ENCODE results near the gene DSP. TPM values are rescaled to one million over a fixed set of nuclear protein-coding genes. Genes with fewer than 3 reads are reported as not detected.

Gene DSP
- total and polyA plus RNA-seq, 2 experiments from 2014 or later: 16.8 to 43.7 TPM

DNA sequence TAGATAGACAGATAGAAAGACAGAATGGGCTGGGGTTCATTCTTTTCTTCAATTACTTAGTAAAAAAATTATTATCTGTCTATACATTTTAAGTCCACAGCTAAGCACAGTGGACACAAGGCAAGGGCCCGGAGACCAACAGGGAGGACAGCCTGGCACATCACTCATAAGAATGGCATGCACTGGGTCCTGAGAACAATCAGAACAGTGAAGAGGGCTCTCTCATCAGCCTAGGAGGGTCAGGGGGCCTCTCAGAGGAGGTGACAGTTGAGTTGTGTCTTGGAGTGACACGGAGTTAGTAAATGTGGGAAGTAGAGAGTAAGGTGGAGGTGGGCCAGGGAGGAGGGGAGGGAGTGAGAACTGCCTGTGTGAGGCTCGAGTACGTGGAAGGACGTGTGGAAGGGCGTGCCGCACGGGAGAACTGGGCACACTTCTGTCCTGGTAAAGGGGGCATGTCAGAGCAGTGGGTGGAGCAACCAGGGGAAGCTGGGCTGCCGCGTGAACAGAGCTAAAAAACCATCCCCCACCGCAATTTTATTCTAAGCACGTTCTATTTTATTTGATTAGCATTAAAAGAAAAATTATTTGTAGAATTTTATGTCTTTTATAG, 45.1 kb upstream of the DSP start:
- Histone ChIP-seq H3K9me2 (ENCODE audit: insufficient read depth) (peaks cover 3% of the 10 kb centered on the region; the same call in 1 of the 2 replicates), H2AFZ (no peak overlapping the region), H3K4me3 (no peak overlapping the region), H4K20me1 (replicated peaks; ENCODE audit: insufficient read depth) (no peaks in the 10 kb centered on the region), H3K79me2 (replicated peaks; ENCODE audit: insufficient read depth) (no peaks in the 10 kb centered on the region), H3K36me3 (ENCODE audit: insufficient read depth) (no peaks in the 10 kb centered on the region), H3K27me3 (ENCODE audit: insufficient read depth) (no peaks in the 10 kb centered on the region), H3F3A (replicated peaks; ENCODE audit: low read depth) (no peaks in the 10 kb centered on the region), H3K4me2 (no peak overlapping the region), H3K4me1 (ENCODE audit: insufficient read depth) (no peaks in the 10 kb centered on the region), H3K27ac (ENCODE audit: low read depth) (no peak overlapping the region)
- H3K27me3 Mint-ChIP-seq (ENCODE audit: insufficient read depth, low read depth, poor library complexity): peaks cover 10% of the 10 kb centered on the region
- H3K9me3 Mint-ChIP-seq: no peaks in the 10 kb centered on the region; the same call in 2 of the 3 replicates
- DNase-seq (ENCODE audit: low spot score) (no peak), ATAC-seq (no peak)
- no peaks in the 10 kb centered on the region; the same call in 2 of the 3 replicates for H3K4me1 Mint-ChIP-seq
- H3K27ac Mint-ChIP-seq: no peak overlapping the region
- TF ChIP-seq EZH2 (IDR thresholded peaks at IDR 0.05; ENCODE audit: low read depth, unreplicated experiment) (no peak), ZNF114 (CRISPR knock-in tag; IDR thresholded peaks at IDR 0.05) (no peak), JUNB (IDR thresholded peaks at IDR 0.05; ENCODE audit: unreplicated experiment) (no peak), ZNF331 (CRISPR knock-in tag; IDR thresholded peaks at IDR 0.05; ENCODE audit: low read depth) (no peak), ZNF462 (CRISPR knock-in tag; IDR thresholded peaks at IDR 0.05) (no peak), CREB1 (CRISPR knock-in tag; IDR thresholded peaks at IDR 0.05; ENCODE audit: low read depth) (no peak), EZH2phosphoT487 (IDR thresholded peaks at IDR 0.05; ENCODE audit: unreplicated experiment) (no peak), STAT1 (IDR thresholded peaks at IDR 0.05; ENCODE audit: unreplicated experiment) (no peak), POLR2AphosphoS5 (IDR thresholded peaks at IDR 0.05; ENCODE audit: low read depth) (no peak), NANOG (IDR thresholded peaks at IDR 0.05; ENCODE audit: borderline replicate concordance) (no peak)
- TF ChIP-seq, protein P1, sequence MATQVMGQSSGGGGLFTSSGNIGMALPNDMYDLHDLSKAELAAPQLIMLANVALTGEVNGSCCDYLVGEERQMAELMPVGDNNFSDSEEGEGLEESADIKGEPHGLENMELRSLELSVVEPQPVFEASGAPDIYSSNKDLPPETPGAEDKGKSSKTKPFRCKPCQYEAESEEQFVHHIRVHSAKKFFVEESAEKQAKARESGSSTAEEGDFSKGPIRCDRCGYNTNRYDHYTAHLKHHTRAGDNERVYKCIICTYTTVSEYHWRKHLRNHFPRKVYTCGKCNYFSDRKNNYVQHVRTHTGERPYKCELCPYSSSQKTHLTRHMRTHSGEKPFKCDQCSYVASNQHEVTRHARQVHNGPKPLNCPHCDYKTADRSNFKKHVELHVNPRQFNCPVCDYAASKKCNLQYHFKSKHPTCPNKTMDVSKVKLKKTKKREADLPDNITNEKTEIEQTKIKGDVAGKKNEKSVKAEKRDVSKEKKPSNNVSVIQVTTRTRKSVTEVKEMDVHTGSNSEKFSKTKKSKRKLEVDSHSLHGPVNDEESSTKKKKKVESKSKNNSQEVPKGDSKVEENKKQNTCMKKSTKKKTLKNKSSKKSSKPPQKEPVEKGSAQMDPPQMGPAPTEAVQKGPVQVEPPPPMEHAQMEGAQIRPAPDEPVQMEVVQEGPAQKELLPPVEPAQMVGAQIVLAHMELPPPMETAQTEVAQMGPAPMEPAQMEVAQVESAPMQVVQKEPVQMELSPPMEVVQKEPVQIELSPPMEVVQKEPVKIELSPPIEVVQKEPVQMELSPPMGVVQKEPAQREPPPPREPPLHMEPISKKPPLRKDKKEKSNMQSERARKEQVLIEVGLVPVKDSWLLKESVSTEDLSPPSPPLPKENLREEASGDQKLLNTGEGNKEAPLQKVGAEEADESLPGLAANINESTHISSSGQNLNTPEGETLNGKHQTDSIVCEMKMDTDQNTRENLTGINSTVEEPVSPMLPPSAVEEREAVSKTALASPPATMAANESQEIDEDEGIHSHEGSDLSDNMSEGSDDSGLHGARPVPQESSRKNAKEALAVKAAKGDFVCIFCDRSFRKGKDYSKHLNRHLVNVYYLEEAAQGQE (IDR thresholded peaks at IDR 0.05; ENCODE audit: unreplicated experiment): no peak
- TF ChIP-seq, protein P2, sequence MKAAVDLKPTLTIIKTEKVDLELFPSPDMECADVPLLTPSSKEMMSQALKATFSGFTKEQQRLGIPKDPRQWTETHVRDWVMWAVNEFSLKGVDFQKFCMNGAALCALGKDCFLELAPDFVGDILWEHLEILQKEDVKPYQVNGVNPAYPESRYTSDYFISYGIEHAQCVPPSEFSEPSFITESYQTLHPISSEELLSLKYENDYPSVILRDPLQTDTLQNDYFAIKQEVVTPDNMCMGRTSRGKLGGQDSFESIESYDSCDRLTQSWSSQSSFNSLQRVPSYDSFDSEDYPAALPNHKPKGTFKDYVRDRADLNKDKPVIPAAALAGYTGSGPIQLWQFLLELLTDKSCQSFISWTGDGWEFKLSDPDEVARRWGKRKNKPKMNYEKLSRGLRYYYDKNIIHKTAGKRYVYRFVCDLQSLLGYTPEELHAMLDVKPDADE (IDR thresholded peaks at IDR 0.05): no peak
- TF ChIP-seq, protein P3, sequence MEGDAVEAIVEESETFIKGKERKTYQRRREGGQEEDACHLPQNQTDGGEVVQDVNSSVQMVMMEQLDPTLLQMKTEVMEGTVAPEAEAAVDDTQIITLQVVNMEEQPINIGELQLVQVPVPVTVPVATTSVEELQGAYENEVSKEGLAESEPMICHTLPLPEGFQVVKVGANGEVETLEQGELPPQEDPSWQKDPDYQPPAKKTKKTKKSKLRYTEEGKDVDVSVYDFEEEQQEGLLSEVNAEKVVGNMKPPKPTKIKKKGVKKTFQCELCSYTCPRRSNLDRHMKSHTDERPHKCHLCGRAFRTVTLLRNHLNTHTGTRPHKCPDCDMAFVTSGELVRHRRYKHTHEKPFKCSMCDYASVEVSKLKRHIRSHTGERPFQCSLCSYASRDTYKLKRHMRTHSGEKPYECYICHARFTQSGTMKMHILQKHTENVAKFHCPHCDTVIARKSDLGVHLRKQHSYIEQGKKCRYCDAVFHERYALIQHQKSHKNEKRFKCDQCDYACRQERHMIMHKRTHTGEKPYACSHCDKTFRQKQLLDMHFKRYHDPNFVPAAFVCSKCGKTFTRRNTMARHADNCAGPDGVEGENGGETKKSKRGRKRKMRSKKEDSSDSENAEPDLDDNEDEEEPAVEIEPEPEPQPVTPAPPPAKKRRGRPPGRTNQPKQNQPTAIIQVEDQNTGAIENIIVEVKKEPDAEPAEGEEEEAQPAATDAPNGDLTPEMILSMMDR (conservative IDR thresholded peaks at IDR 0.05; ENCODE audit: low read depth in 2 of 2): no peak
- H3K36me3 Mint-ChIP-seq (ENCODE audit: low read depth): no peaks in the 10 kb centered on the region; the same call in 2 of the 3 replicates
- no peak overlapping the region for H3K4me3 Mint-ChIP-seq

Measured in GM23338 (cell line).